Lung (tissue), 12 donors: Measurements from ENCODE around the gene GLIS2. TPM values are rescaled to one million over a fixed set of nuclear protein-coding genes. Genes with fewer than 3 reads are reported as not detected.

Experiments used
- ATAC-seq: fragments of 200-7000 bp; cut with Tn5 transposase; one replicate; pipeline ENCODE4 v1.9.1; 2020; ENCODE audit warnings: moderate number of reproducible peaks; ENCODE audit not compliant: insufficient read depth, low FRiP score
- DNase-seq, 3 donors: peaks; one replicate each; pipeline ENCODE4 v3.0.0-alpha.2; 2013 to 2017
- H3K27ac ChIP-seq, 2 donors: one replicate each; pipeline ENCODE4 v1.5.1; 2013; ENCODE audit warnings: mild to moderate bottlenecking in 2 of 2, moderate library complexity in 2 of 2, control low read depth in 1 of 2, inconsistent platforms in 1 of 2, low read depth in 1 of 2, low read length in 1 of 2
- H3K27me3 ChIP-seq, 3 donors: one replicate each; pipeline ENCODE4 v1.5.1; 2013; ENCODE audit warnings: low read length in 2 of 3; ENCODE audit not compliant: control insufficient read depth in 3 of 3, insufficient read depth in 3 of 3
- H3K36me3 ChIP-seq, 4 donors: one replicate each; pipeline ENCODE4 v1.5.1; 2013; ENCODE audit warnings: low read length in 4 of 4, mild to moderate bottlenecking in 1 of 4, moderate library complexity in 1 of 4; ENCODE audit not compliant: control insufficient read depth in 4 of 4, insufficient read depth in 4 of 4
- H3K4me1 ChIP-seq, 5 donors: one replicate each; pipeline ENCODE4 v1.5.1; 2013; ENCODE audit warnings: low read length in 5 of 5, mild to moderate bottlenecking in 2 of 5, moderate library complexity in 1 of 5; ENCODE audit not compliant: control insufficient read depth in 5 of 5, insufficient read depth in 5 of 5
- H3K4me3 ChIP-seq: one replicate; pipeline ENCODE4 v1.5.1; 2013; ENCODE audit warnings: mild to moderate bottlenecking, control low read depth, moderate library complexity
- H3K9ac ChIP-seq, 2 donors: one replicate each; pipeline ENCODE4 v1.5.1; 2013; ENCODE audit warnings: low read length in 2 of 2, control low read depth in 1 of 2; ENCODE audit not compliant: insufficient read depth in 1 of 2
- H3K9me3 ChIP-seq, 4 donors: one replicate each; pipeline ENCODE4 v1.5.1; 2013; ENCODE audit warnings: low read length in 3 of 4, mild to moderate bottlenecking in 1 of 4, moderate library complexity in 1 of 4; ENCODE audit not compliant: control insufficient read depth in 4 of 4, insufficient read depth in 3 of 4
- CTCF ChIP-seq: IDR thresholded peaks from 2 replicates; pipeline ENCODE4 v1.5.1; 2012; ENCODE audit warnings: mild to moderate bottlenecking; ENCODE audit errors: control extremely low read depth, extremely low read depth
- WGBS, 2 donors: extraction: QIAGEN DNeasy Blood & Tissue Kit; methylation state at CpG; one replicate each; pipeline ENCODE4 v1.1.7; 2013; 5-methylcytosine and 5-hydroxymethylcytosine counted together
- polyA plus RNA-seq, 2 donors: library from polyadenylated mRNA; stranded (reverse); fragments of 200-250 nt; gene quantifications; one replicate each; pipeline ENCODE4 v1.2.1, GENCODE V29; 2013
- total RNA-seq, 2 donors: library from RNA; depleted of rRNA in 1 of 2; stranded (reverse); fragments of >200 nt in 1 of 2; gene quantifications; one replicate each; pipeline ENCODE4 v1.2.1, GENCODE V29; 2014 to 2021
- donor health status: control.
- donor health status: control.
- donor health status: Bipolar disorder and iron deficiency.
- donor health status: healthy.
- donor health status: DM: yes; HTN: yes; CAD: no.

The GLIS2 gene
- total and polyA plus RNA-seq, 4 donors, result 8.8 to 25.5 (median 14.9) TPM

GRCh38 chr16:4370570-4371356, 54.9 kb downstream of the GLIS2 start:
- H3K27me3 ChIP-seq, result no peaks in the 10 kb centered on the region
- WGBS, 2 donors, result 57 to 78% methylated on average over 14 of the region's 14 CpGs
- ATAC-seq (peak; percentile 16), DNase-seq (peak; percentile 84 to 88 (median 85))
- no peaks in the 10 kb centered on the region for H3K9me3 ChIP-seq
- H3K27ac ChIP-seq, result peak overlapping the region; percentile 61 to 86
- H3K4me1 ChIP-seq, result peaks cover 7 to 53% (median 36%) of the 10 kb centered on the region in 5 donors
- H3K4me3 ChIP-seq, result no peak overlapping the region
- H3K36me3 ChIP-seq, result peaks cover 0 to 3% (median 0%) of the 10 kb centered on the region in 4 donors
- TF ChIP-seq CTCF, result no peak
- no peak overlapping the region for H3K9ac ChIP-seq

- Histone ChIP-seq H3K27ac (peak within 1 kb of the TSS; percentile 61 to 86), H3K4me1 (peaks cover 7 to 60% (median 43%) of the 10 kb centered on the region in 5 donors)
- DNase-seq, result peak; percentile 82 to 87 (median 87)
Observed at GRCh38 chr16:4371357-4372000, 55.6 kb downstream of the GLIS2 start, which contains the start of gene VASN. Gene VASN, plus strand, starts transcription at chr16:4371848. Its CDS starts 9,030 bp downstream, at chr16:4380878.

GRCh38 chr16:4372001-4372577, 56.2 kb downstream of the GLIS2 start:
- H3K4me1 ChIP-seq, result peaks cover 7 to 66% (median 48%) of the 10 kb centered on the region in 5 donors
- H3K9ac ChIP-seq, result peak overlapping the region in 1 of 2 donors; percentile 42
- DNase-seq, result peak in 2 of 3 donors; percentile 47 to 59

More at GRCh38 chr16:4371357-4372000, 55.6 kb downstream of the GLIS2 start, which contains the start of gene VASN:
- Histone ChIP-seq H3K4me3 (peak within 1 kb of the TSS; percentile 39), H3K27me3 (no peaks in the 10 kb centered on the region), H3K9ac (peak within 1 kb of the TSS in 1 of 2 donors; percentile 42), H3K9me3 (no peaks in the 10 kb centered on the region), H3K36me3 (peaks cover 0 to 3% (median 0%) of the 10 kb centered on the region in 4 donors)
- no peak for TF ChIP-seq CTCF
- peak; percentile 73 for ATAC-seq
- 6 to 8% methylated on average over 44 to 50 of the region's 50 CpGs for WGBS, 2 donors

More at GRCh38 chr16:4372001-4372577, 56.2 kb downstream of the GLIS2 start:
- no peaks in the 10 kb centered on the region for H3K27me3 ChIP-seq
- H3K9me3 ChIP-seq, result no peaks in the 10 kb centered on the region
- 4 to 6% methylated on average over 33 to 43 of the region's 43 CpGs for WGBS, 2 donors
- ATAC-seq, result no peak
- no peak for TF ChIP-seq CTCF
- peak overlapping the region; percentile 39 for H3K4me3 ChIP-seq
- H3K27ac ChIP-seq, result peak overlapping the region; percentile 61 to 86
- peaks cover 0 to 3% (median 0%) of the 10 kb centered on the region in 4 donors for H3K36me3 ChIP-seq
